ENCODE data around the gene IGF1.

GRCh38 chr12:102527171-102527720 lies 46.9 kb upstream of the IGF1 start:
- TF ChIP-seq CTCF (IDR thresholded peaks at IDR 0.05; ENCODE audit: low read depth, low read length) = no peak
- no peak for TF ChIP-seq EZH2phosphoT487 (IDR thresholded peaks at IDR 0.05; ENCODE audit: low read depth)

All from OCI-LY3 (cell line).